Globus pallidus (tissue), 1 donor: Measurements from ENCODE around the gene NUB1.

Experiments used
- DNase-seq: peaks from one replicate; pipeline ENCODE4 v3.0.0-alpha.2; 2015; ENCODE audit warnings: low spot score

NUB1 gene

GRCh38 chr7:151405588-151405987 lies 64.0 kb downstream of the NUB1 start:
- DNase-seq, result no peak

- DNase-seq, result no peak
Observed at GRCh38 chr7:151406051-151406875, 64.7 kb downstream of the NUB1 start.

GRCh38 chr7:151406886-151407583 lies 65.4 kb downstream of the NUB1 start:
- DNase-seq, result no peak

GRCh38 chr7:151408498-151408838 lies 66.9 kb downstream of the NUB1 start:
- DNase-seq, result no peak

GRCh38 chr7:151408839-151409666 lies 67.4 kb downstream of the NUB1 start:
- no peak for DNase-seq

GRCh38 chr7:151409667-151410404 lies 68.2 kb downstream of the NUB1 start, which contains the start of gene WDR86:
TSS of gene WDR86 (minus strand) at chr7:151410038. CDS start at chr7:151409589, 449 bp downstream.
- no peak for DNase-seq

GRCh38 chr7:151410405-151411390 lies 69.1 kb downstream of the NUB1 start:
- DNase-seq, result no peak

- no peak for DNase-seq
Observed at GRCh38 chr7:151411551-151411950, 69.9 kb downstream of the NUB1 start.

GRCh38 chr7:151412318-151412717 lies 70.7 kb downstream of the NUB1 start:
- DNase-seq, result no peak

- DNase-seq, result no peak
Observed at GRCh38 chr7:151413241-151413640, 71.6 kb downstream of the NUB1 start.

- no peak for DNase-seq
Observed at GRCh38 chr7:151415375-151416105, 73.9 kb downstream of the NUB1 start.

GRCh38 chr7:151416112-151416940 lies 74.7 kb downstream of the NUB1 start:
- no peak for DNase-seq

GRCh38 chr7:151416941-151417315 lies 75.3 kb downstream of the NUB1 start:
- no peak for DNase-seq

GRCh38 chr7:151420144-151420543 lies 78.5 kb downstream of the NUB1 start:
- DNase-seq, result no peak

- DNase-seq, result no peak
Observed at GRCh38 chr7:151422212-151422611, 80.6 kb downstream of the NUB1 start.

- DNase-seq, result no peak
Observed at GRCh38 chr7:151423226-151423625, 81.6 kb downstream of the NUB1 start.

GRCh38 chr7:151423936-151424335 lies 82.3 kb downstream of the NUB1 start:
- no peak for DNase-seq

- no peak for DNase-seq
Observed at GRCh38 chr7:151424799-151425198, 83.2 kb downstream of the NUB1 start.
